ENCODE measurements around the gene NALCN.
"Not testable (repeated sequence)": the region's sequence is repeated elsewhere in the genome, so short reads cannot be mapped to it uniquely, and the experiment has no call there.

NALCN gene

GRCh38 chr13:101331731-101332130 lies 84.6 kb downstream of the NALCN start:
- DNase-seq = no peak

- no peak for DNase-seq
Measured at GRCh38 chr13:101327871-101328270, 88.4 kb downstream of the NALCN start.

GRCh38 chr13:101326710-101327109 lies 89.6 kb downstream of the NALCN start:
- DNase-seq = no peak

GRCh38 chr13:101325423-101325822 lies 90.9 kb downstream of the NALCN start:
- no peak for DNase-seq

- no peak for DNase-seq
Measured at GRCh38 chr13:101323601-101324000, 92.7 kb downstream of the NALCN start.

- no peak for DNase-seq
Measured at GRCh38 chr13:101317986-101318523, 98.3 kb downstream of the NALCN start.

- DNase-seq = not testable (repeated sequence)
Measured at GRCh38 chr13:101313479-101313878, 102.8 kb downstream of the NALCN start.

GRCh38 chr13:101309014-101309619 lies 107.2 kb downstream of the NALCN start:
- no peak for DNase-seq

- no peak for DNase-seq
Measured at GRCh38 chr13:101308247-101309013, 107.9 kb downstream of the NALCN start.

- DNase-seq = no peak
Measured at GRCh38 chr13:101307181-101307701, 109.1 kb downstream of the NALCN start.

- no peak for DNase-seq
Measured at GRCh38 chr13:101306773-101307172, 109.5 kb downstream of the NALCN start.

GRCh38 chr13:101305981-101306411 lies 110.3 kb downstream of the NALCN start:
- no peak for DNase-seq

- no peak for DNase-seq
Measured at GRCh38 chr13:101303521-101303920, 112.8 kb downstream of the NALCN start.

- no peak for DNase-seq
Measured at GRCh38 chr13:101301053-101301452, 115.3 kb downstream of the NALCN start.

GRCh38 chr13:101300531-101300930 lies 115.8 kb downstream of the NALCN start:
- DNase-seq = no peak

- no peak for DNase-seq
Measured at GRCh38 chr13:101298517-101298916, 117.8 kb downstream of the NALCN start.

- DNase-seq = no peak
Measured at GRCh38 chr13:101297794-101298193, 118.5 kb downstream of the NALCN start.

GRCh38 chr13:101292711-101293110 lies 123.6 kb downstream of the NALCN start:
- DNase-seq = no peak

GRCh38 chr13:101291646-101292515 lies 124.4 kb downstream of the NALCN start:
- DNase-seq = no peak

GRCh38 chr13:101291206-101291605 lies 125.1 kb downstream of the NALCN start:
- DNase-seq = no peak

GRCh38 chr13:101289764-101290163 lies 126.5 kb downstream of the NALCN start:
- no peak for DNase-seq

- no peak for DNase-seq
Measured at GRCh38 chr13:101283782-101284181, 132.5 kb downstream of the NALCN start.

GRCh38 chr13:101272886-101273285 lies 143.4 kb downstream of the NALCN start:
- DNase-seq = no peak

Data from activated CD4-positive, alpha-beta T cell treated with anti-CD3 and anti-CD28 coated beads for 1 hour (primary cell).